C4-2B (cell line): ENCODE measurements around the gene HOXD1.

ENCODE experiments used
- H3K27ac ChIP-seq: fragments of 450-650 bp; 2 replicates; pipeline ENCODE4 v1.5.1; 2017
- ZFX ChIP-seq: fragments of 450-650 bp; IDR thresholded peaks from 2 replicates; pipeline ENCODE4 v1.6.1; 2017
- TF ChIP-seq, protein P1 (sequence below): fragments of 450-650 bp; conservative IDR thresholded peaks from 2 replicates; pipeline ENCODE4 v1.5.1; 2017; ENCODE audit warnings: mild to moderate bottlenecking

HOXD1 gene

DNA sequence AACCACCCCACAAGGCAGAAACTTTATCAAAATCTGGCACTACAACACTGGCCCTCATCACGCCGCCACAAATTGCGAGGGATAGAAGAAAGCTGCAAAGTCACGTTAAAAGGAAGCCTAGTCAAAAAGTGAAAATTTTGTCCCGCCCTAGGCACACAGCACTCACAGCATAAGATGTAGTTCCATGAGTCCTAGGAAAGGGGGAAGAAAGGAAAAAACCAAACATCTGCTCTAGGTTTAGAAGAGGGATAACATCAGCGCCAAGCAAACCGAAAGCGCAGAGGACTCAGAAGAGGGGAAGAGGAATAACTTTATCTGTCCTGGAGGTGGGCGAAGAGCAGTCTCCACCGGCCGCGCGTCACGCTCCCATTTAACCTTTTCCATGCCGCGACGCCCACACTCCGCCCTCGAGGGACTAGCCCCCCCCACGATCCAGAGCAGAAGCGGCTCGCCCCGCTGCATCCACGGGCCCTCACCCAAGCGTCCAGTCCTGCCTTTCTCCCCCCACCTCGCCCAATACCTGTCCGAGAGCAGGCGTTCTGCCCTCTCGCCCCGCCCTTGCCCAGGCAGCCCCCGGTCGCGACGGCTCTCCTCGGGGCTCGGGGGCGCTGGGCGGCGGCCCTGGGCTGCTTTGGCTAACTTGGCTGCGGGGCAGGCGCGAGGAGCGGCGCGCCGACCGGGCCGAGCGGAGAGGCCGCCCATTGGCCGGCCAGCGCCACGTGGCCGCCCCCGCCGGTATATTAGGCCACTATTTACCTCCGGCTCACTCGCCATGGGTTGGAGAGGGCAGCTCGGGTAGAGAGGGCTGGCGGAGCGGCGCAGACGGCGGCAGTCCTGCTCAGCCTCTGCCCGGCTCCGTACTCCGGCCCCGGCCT, at the start of gene HOXD1:
Gene HOXD1, plus strand, starts transcription at position 770 of the 875 bp plus-strand sequence. CDS start 134 bp downstream, outside the sequence.
- H3K27ac ChIP-seq, result no peak within 1 kb of the TSS
- no peak for TF ChIP-seq ZFX
- TF ChIP-seq, protein P1, sequence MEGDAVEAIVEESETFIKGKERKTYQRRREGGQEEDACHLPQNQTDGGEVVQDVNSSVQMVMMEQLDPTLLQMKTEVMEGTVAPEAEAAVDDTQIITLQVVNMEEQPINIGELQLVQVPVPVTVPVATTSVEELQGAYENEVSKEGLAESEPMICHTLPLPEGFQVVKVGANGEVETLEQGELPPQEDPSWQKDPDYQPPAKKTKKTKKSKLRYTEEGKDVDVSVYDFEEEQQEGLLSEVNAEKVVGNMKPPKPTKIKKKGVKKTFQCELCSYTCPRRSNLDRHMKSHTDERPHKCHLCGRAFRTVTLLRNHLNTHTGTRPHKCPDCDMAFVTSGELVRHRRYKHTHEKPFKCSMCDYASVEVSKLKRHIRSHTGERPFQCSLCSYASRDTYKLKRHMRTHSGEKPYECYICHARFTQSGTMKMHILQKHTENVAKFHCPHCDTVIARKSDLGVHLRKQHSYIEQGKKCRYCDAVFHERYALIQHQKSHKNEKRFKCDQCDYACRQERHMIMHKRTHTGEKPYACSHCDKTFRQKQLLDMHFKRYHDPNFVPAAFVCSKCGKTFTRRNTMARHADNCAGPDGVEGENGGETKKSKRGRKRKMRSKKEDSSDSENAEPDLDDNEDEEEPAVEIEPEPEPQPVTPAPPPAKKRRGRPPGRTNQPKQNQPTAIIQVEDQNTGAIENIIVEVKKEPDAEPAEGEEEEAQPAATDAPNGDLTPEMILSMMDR, result no peak

DNA sequence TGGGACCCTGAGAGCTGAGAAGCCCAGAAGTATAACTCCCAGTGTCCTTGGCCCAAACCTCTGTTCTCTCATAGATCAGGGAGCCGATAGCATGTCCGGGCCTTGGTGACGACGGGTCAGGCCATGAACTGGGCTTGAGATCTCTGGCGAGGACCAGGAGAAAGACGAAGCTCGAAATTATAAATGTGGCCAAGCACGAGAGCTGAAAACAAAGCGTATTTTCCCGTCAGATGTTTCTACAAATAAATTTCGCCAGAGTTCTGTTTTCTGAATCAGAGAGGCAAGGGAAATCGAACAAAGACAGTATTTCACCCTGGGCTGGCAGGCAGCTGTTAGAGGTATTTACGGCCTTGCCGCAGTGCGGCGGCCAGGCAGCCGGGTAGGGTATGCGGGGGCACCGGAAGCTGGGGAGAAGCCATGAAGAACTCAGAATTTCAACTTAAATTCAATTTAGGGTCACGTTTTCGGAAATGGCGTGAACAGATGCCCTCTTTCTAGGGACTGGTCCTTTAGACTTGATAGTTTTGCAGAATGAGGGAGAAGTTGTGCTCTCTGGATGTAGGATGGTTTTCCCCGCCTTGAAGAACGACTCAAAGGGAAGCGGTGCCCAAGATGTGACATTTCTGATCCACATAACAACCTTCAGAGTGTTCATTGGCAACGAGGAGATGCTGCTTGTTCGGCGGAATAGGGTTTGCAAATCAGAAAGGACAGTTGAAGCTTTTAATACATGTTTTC, 49.4 kb upstream of the HOXD1 start:
- TF ChIP-seq, protein P1, result no peak
- TF ChIP-seq ZFX, result no peak
- no peak overlapping the region for H3K27ac ChIP-seq

DNA sequence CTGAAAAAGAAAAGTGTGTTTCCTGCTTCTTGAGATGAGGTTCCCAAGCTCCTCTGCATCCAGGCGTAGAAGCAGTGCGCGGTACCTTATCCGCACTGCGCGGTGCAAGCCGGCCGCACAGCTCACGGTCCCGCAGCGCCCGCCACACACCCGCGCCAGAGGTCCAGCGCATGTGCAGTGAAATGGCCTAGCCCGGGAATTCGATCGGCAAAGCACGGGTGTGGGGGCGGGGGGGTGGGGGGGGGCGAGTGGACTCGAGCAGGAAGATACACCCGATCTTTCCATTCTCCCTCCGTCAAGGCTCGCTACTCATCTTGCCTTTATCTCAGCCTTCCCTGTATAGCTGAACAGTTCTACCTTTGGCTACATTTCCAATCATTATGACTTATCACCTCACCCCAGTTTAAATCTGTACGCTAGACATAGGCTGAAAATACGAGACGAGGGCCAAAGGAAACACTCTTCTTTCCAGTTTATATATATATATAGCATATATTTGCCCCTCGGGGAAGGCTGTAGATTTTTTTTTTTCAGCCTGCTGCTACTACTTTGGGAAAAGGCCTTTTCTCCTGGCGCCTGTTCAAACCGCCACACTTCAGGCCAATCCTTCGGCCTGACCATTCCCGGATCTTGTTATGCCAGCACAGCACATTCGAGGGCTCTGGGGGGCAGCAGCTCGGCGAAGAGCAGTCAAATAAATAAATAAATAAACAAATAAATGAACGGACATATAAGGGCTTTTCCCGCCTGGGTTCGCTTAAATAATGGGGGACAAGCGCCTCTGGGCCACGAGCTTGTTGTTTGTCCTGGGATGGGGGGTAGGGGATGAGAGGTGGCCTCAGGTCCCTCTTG, 48.6 kb upstream of the HOXD1 start:
- H3K27ac ChIP-seq, result no peak overlapping the region
- no peak for TF ChIP-seq ZFX
- TF ChIP-seq, protein P1, result no peak

DNA sequence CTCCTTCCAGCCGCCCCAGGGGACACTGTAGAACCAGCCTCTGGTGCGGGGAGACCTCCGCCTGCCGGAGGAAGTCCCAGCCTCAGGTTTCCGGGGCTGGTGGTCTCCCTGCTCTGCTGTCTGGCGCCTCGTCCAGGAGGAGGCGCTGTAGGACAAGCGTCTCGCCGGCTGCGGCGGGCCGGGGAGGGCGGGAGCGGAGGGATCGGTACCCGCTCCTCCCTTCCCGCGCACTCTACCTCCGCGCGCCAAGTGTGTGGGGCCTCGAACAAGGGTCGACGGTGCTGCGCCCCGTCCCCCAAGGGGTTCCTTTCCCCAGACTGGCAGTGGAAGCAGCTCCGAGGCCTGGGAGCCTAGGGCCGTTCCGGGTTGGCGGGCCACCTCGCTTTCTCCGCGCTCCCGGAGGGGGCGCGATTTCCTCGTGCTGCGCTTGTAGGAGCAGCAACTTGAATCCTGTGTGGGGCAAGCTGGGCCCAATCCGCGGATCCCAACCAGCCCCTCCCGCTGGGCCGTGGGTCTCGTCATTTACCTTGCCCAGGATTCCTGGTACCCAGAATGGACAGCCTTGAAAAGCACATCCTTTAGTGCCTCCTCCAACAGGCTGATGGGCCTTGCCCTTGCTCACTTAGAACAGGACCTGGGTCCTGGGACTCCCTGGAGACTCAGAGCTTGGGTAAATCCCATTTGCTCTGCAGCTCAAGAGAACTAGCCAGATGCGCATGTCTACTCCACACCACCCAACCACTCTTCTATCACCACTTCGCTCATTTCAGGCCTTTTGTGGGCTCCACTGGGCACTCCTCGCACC, 47.8 kb upstream of the HOXD1 start:
- no peak overlapping the region for H3K27ac ChIP-seq
- TF ChIP-seq, protein P1, result peak; percentile 94
- no peak for TF ChIP-seq ZFX

DNA sequence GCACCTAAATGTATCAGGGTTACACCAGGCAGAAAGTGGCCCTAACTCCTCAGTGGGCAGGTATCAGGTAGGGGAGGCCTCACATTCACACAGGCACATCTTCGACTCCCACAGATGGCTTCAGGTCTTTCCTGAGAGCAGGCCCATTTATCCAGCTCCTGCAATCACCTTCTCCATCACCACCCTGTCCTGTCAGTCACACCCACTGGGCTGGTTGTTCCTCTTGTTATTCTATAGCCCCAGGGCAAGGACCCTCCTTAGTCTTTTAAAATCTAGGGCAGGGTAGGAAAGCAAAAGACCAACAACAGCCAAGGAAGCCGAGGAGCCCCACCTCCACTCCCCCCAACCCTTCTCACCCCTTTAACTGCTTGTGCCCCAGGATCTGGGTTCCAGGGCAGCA, 46.2 kb upstream of the HOXD1 start:
- TF ChIP-seq ZFX, result no peak
- TF ChIP-seq, protein P1, result no peak

DNA sequence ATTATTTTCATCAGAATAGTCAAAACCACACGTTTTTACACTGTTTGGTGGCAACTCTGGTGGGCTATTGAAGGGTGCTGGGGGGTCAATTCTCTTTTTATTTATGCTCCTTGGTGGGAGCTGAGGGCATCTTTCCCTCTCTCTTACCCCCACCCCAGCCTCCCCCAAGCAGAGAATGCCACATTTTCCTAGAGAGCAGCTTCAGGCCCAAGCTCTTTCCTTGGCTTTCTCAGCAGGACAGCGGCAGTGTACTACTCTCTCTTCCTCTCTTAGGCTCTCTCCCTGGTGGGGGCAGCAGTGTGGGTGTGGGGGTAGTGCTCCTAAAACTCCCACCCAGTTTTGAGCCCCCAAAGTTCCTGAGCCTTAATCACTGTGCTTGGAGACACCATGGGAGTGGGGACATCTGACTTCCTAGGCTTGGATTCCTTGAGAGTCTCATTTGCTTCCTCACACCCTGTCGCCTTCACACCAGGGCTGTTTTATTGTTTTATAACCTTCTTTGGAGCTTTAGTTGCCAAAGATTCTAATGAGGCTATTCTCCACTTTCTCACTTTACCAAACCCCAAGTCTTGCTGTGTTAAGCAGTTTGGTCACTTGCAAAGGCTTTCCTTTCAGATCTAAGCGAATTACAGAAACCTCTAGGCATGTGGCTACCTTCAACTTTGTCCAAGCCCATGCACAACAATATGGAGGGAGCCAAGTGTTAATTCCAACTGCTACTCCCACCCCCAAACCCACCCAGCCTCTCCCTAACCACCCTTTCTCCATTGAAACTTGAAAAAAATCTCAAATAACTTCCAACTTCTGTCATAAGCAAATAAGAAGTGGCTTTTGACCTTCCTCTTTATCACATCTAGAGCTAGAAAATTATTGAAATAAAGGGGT, 43.1 kb upstream of the HOXD1 start:
- no peak overlapping the region for H3K27ac ChIP-seq
- TF ChIP-seq ZFX, result no peak
- TF ChIP-seq, protein P1, result no peak

More for the DNA sequence above, 46.2 kb upstream of the HOXD1 start:
- no peak overlapping the region for H3K27ac ChIP-seq
